Putamen (tissue), 1 donor: Measurements from ENCODE around the gene CNNM2.
"Not testable (repeated sequence)": the region's sequence is repeated elsewhere in the genome, so short reads cannot be mapped to it uniquely, and the experiment has no call there.

ENCODE experiments used
- DNase-seq: peaks from one replicate; pipeline ENCODE4 v3.0.0-alpha.2; 2016; ENCODE audit warnings: low spot score

The CNNM2 gene

GRCh38 chr10:103041391-103041790 lies 123.3 kb downstream of the CNNM2 start:
- no peak for DNase-seq

DNA sequence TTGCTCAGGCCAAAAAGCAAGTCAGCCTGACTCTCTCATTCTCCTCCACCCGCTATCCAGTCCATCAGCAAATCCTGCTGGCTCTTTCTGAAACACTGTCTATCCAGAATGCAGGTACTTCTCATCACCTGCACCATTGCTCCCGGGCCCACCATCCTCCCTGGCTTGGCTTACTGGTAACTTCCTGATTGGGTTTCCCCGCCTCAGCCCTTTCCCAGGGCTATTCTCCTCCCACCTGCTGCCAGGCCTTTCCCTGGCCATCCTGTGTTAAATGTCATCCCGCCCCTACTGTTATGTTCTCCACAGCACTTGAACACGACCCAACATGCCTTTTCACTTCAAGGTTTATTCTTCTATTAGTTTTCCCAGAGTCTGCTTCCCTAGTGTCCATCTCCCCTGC lies 124.0 kb downstream of the CNNM2 start:
- no peak for DNase-seq

- DNase-seq, result no peak
Measured at GRCh38 chr10:103042908-103043307, 124.8 kb downstream of the CNNM2 start.

- DNase-seq, result no peak
Measured at GRCh38 chr10:103044942-103045489, 126.9 kb downstream of the CNNM2 start.

DNA sequence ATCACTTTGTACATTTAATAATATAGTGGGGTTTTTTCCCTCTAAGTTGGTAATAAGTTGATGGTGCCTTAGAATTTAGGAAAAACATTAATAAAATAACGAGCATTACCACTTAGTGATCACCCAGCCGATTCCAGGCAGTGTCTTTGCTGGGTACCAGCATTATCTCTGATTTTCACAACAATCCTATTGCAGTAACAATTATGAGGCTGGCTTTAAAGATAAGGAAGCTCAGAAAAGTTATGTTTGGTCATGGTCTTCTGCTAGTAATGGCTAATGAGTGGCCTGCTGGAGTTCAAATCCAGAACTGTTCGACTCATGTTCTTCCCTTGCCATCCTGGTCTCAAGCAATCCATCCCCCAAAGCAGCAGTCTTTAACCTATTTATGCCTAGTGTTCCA lies 127.9 kb downstream of the CNNM2 start:
- DNase-seq, result no peak

DNA sequence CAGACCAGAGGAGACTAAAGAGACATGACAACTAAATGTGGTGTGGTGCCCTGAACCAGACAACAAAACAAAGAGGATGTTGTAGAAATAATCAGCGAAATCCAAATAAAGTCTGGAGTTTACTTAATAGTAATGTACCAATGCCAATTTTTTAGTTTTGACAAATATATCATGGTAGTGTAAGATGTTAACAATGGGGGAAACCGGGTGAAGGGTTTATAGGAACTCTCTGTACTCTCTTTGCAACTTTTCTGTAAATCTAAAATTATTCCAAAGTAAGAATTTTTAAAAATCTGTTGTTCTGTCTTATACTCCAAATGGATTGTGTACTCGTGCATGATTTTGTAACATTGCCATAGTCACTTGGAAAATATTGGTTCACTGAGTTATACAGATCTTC lies 129.3 kb downstream of the CNNM2 start:
- no peak for DNase-seq

DNA sequence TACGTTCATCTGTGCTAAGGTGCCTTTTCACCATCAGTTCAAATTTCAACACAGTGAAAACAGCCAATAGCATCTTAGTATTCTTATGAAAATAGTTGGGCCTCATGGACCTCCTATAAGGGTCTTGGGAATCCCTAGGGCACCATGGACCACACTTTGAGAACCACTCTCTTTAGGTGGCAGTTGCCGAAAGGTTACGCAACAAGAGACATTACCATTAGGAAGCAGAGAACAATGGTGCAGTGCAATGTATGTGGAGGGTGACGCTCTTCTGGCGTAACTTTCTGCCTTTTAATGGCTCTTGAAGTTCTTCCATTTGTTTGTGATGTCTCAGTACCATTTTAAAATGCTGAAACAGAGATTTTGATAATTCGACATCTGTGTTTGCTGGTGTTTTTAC lies 131.1 kb downstream of the CNNM2 start:
- no peak for DNase-seq

- peak; percentile 42 for DNase-seq
Measured at GRCh38 chr10:103053659-103054581, 135.8 kb downstream of the CNNM2 start.

- DNase-seq, result peak; percentile 21
Measured at GRCh38 chr10:103054621-103055020, 136.5 kb downstream of the CNNM2 start.

GRCh38 chr10:103055105-103055504 lies 137.0 kb downstream of the CNNM2 start:
- no peak for DNase-seq

GRCh38 chr10:103058034-103058433 lies 139.9 kb downstream of the CNNM2 start:
- DNase-seq, result no peak

DNA sequence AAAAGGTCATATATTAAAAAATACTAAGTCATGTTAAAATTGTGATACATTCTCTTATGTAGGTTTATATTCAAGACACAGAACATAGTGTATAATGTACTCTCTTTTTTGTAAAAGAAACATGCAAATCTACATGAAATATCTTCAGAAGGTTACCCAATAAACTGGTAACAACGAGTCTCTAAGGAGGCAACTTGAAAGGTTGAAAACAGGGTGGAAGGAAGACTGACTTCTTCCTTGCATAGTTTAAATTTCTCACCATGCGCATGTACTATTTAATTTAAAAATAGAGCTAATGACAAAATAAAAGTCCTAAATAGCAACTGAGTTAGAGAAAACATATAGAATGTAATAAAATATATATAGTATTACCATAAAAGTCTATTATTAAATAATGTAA lies 142.5 kb downstream of the CNNM2 start:
- no peak for DNase-seq

DNA sequence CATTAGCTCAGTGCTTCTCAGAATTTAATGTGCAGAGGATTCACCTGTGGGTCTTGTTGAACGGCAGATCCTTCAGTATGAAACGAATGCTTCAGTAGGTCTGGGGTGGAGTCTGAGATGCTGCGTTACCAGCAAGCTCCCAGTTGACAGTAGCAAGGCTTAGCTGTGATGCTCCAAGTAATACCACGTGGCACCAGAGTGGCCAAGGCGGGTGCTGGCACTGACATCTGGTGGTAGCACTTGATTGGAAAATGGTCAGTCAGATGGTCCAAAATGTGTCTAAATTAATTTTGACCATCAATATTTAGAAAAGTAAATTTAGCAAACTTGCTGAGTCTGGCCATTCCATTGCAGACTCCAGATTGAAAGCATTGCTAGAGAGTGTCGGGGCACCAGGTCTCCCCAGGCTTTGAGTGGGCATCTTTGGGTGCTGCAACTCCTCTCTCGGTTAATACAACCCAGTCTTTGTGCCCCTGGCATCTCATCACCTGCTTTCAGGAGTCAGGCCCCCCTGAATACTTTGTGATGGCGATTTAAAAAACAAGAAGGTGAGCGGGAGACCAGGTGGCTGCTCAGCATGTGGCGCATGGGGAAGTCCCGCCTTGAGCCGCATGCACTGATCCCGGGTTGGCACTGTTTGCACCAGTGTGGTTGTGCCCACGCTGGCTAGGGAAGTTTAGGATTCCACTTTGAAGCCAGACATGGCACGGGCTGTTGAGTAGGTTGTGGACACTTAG lies 144.9 kb downstream of the CNNM2 start:
- peak; percentile 56 for DNase-seq

DNA sequence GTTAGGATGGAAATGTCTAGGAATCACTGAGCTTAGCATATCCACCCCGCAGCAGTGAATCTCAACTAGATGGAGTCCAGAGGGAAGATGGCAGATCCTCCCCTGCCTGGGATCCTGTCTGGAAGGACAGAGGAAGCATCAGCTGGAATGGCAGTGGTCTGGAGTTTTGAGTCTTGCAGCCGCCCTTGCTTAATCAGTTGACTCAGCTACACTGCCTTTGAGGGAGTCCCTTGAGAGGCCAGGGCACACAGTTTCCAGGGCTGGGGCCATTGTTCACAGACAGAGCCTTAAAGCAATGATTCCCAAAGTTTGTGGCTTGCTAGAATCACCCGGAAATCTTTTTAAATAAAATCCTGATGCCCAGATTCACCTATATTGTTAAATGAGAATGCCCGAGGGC lies 146.9 kb downstream of the CNNM2 start:
- DNase-seq, result no peak

DNA sequence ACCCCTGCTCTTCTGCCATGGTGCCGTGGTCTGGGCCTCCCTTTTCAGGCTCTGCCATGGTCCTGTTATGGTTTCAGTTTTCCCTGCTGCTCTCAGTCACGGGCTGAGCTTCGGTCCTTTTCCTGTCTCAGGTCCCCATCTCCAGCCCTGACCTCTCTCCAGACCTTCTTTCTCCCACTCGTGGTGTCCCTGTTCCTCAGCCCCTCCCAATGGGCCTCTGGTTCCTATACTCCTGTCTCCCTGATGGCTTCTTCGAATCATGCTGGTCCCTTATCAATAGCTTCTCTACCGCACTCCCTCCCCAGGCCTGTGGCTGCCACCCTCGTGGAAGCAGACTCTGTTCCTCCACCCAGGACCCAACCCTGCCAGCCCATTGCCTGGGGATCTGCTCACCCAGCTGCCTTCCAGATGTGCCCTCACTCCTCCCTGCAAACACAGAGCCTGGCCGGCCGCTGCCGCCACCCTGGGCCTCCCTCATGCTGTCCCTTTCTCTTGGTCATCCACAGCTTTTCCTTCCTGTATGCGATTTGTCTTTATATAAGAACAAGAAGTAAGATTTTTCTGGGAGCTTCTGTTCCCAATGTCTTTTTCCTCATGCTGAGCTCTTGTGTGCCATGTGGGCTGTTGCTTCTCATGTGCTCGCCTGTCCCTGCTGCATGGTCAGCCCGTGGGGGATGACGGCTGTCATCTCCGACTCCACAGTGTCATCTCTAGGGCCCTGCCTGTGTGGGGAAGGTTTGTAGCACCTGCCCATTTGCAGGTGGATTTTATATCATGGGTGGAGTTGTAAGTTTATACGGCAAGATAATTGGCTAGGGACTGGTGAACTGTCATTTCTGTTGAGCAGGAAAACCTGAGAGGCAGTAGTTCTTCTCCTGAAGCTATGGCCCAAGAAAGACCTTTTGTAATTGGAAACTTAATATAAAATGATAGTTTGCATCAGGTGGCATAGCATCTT lies 148.3 kb downstream of the CNNM2 start:
- DNase-seq, result no peak

- DNase-seq, result not testable (repeated sequence)
Measured at GRCh38 chr10:103067099-103067477, 149.0 kb downstream of the CNNM2 start.

DNA sequence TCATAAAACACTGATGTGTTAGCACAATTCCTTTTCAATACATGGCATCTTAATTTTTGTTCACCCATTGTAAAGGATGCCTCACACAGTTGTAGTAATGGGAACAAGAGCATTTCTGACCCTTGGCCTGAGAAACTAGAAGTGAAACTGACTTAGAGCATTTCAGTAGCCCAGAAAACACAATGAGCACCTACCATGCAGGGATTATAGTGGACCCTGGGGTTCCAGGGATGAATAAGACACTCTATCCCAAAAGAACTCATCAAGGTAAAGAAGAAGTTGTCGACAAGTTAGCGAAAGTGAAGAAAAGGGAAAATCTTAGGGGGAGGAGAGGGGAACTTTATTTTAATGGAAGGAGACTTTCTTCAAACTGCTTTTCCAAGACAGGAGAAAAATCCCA lies 149.4 kb downstream of the CNNM2 start:
- DNase-seq, result no peak

- no peak for DNase-seq
Measured at GRCh38 chr10:103067956-103068355, 149.9 kb downstream of the CNNM2 start.

DNA sequence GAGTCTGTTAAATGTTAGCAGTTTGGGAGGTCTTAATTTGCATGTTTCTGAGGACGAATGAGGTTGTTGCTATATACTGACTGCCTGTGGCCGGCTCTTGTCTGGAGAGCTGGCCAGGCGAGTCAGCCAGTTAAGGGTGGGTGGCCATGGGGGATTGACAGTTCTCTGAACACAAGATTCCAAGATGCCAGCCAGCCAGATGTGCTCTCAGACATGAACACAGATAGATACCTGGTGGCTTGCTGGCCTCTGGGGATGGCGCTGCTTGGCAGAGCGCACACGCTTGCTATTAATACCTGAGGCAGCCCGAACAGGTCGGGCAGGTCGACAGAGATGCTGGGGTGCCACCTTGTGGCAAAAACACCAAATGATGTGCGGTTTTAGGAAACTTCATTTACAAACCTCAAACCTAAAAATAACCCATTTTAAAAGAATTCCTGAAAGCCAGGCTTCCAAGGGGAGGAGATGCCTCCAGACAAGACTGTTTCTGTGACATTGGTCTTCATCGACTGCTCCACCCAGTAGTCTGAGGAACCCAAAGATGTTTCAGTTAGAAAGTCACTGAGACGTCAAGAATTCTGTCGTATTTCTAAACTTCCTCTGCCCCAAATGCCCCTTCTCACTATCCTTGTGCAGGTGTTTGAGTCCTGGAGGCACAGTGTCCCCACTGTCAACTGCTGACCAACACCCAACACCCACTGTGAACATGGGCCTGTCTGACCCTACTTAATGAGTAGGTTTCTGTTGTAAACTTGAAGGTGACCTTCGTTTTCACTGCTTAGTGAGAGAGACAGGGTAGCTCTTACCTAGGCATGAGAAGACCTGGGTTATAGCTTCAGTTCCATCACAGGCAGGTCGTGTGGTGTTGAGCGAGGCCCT lies 151.6 kb downstream of the CNNM2 start:
- peak; percentile 44 for DNase-seq

- no peak for DNase-seq
Measured at GRCh38 chr10:103072276-103072675, 154.2 kb downstream of the CNNM2 start.

DNA sequence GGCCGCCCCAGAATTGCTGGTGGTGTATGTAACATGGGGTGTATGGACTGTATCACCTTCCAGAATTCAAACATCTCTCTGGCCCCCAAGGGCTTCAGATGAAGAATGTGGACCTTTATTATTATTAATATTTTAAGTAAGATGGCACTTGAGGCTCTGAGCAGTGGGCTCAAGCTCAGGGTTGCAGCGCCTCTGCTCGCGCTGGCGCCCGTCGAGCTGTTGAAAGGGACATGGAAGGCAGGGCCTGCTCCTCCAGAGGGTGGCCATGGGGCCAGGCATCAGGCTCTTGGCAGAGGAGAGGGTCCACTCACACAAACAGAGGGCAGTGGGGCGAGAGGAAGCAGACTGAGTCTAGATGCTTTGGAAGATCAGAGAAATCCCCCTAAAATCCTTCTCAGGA lies 154.8 kb downstream of the CNNM2 start:
- DNase-seq, result no peak
